HCEC 1CT (cell line): ENCODE results near the gene SH3D21.

Experiments used
- DNase-seq: peaks from one replicate; pipeline ENCODE4 v3.0.0-alpha.2; 2017

The SH3D21 gene

GRCh38 chr1:36359911-36360550 lies 53.9 kb downstream of the SH3D21 start:
- DNase-seq, result no peak

GRCh38 chr1:36365381-36365780 lies 59.2 kb downstream of the SH3D21 start:
- DNase-seq, result peak; percentile 79

GRCh38 chr1:36366091-36366661 lies 60.0 kb downstream of the SH3D21 start:
- peak; percentile 50 for DNase-seq

- DNase-seq, result no peak
Measured at GRCh38 chr1:36367066-36367465, 60.9 kb downstream of the SH3D21 start.

GRCh38 chr1:36367798-36368197 lies 61.6 kb downstream of the SH3D21 start:
- DNase-seq, result no peak

GRCh38 chr1:36369061-36369861 lies 63.1 kb downstream of the SH3D21 start:
- peak; percentile 47 for DNase-seq
